ENCODE results near the gene RBM7. TPM values are rescaled to one million over a fixed set of nuclear protein-coding genes. Genes with fewer than 3 reads are reported as not detected.

Gene RBM7
- total and polyA plus RNA-seq, 2 of the 8 experiments (the other 6 are each of a cell fraction or from before 2014, with no cell fraction given), result 18.0 to 45.7 TPM

DNA sequence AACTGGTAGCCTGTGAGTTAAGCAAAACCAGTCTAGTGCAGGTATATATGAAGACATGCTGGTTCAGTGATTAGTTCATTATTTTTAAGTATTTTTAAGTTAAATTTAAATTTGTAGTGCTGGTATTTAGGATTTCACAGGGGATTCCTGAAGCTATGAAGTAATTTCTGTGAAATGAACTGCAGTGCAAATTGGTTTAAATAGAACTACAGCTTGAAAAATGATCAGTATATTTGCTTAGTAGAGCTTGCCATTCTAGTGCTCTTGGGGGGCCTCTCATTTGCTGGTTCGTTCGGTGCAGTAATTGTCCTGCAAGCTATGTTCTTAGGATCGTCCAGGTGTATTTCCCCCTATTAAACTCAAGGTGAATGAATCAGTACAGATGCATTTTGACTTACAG lies 51.9 kb downstream of the RBM7 start (continued):
- TF ChIP-seq CHD7 (IDR thresholded peaks at IDR 0.05; ENCODE audit: insufficient replicate concordance, low read length), result no peak
- TF ChIP-seq KDM4A (IDR thresholded peaks at IDR 0.05; ENCODE audit: low read depth, low read length, severe bottlenecking), result no peak
- no peak for TF ChIP-seq CTBP2 (IDR thresholded peaks at IDR 0.05; ENCODE audit: borderline replicate concordance, insufficient read depth, insufficient read length, low read length)
- TF ChIP-seq EZH2 (IDR thresholded peaks at IDR 0.05; ENCODE audit: low read depth, low read length, severe bottlenecking), result no peak
- no peak for TF ChIP-seq NRF1 (IDR thresholded peaks at IDR 0.05; ENCODE audit: low read depth, low read length)
- TF ChIP-seq SP4 (IDR thresholded peaks at IDR 0.05; ENCODE audit: low read length), result no peak
